ENCODE measurements around the gene LRRN2.
"Not testable (repeated sequence)": the region's sequence is repeated elsewhere in the genome, so short reads cannot be mapped to it uniquely, and the experiment has no call there.

The LRRN2 gene

DNA sequence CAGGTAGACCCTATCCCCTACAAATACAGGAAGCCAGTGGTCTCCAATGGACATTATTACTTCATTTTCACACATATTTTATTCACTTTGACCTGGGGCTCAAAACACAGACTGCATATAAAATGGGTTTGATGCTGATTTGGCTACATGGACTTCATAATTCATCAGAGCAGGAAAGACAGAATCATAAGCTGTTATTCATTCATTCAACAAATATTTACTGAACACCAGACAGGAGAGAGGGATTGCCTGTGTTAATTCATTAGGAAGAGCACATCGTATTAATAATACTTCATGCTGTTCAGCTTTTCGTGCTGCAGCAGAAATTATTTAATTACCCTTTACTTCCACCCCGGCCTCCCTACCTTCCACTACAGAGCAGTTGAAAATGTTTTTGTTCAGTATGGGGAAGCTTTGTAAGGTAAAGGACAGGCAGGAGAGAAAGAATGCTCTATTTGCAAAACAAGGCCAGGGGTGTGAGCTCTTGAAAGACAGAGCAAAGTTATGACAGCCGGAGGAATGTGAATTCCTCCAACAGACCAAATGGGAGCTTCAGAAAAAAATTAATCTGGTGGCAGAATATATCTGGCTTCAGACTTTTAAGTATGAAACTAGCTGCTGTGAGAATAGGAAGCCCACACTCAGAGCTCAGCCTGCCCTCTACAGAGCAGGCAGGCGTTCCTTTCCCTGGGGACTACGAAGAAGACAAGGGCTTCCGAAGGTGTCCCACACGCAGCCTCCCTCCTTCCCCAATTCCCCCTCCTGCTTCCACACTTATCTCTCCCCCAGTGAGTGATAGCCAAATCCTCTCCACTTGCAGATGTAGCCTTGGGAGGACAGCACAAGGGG, 111.3 kb downstream of the LRRN2 start:
- no peak for DNase-seq (ENCODE audit: low read depth)

- DNase-seq (ENCODE audit: low read depth): no peak
Measured at GRCh38 chr1:204572923-204573922, 112.3 kb downstream of the LRRN2 start.

DNA sequence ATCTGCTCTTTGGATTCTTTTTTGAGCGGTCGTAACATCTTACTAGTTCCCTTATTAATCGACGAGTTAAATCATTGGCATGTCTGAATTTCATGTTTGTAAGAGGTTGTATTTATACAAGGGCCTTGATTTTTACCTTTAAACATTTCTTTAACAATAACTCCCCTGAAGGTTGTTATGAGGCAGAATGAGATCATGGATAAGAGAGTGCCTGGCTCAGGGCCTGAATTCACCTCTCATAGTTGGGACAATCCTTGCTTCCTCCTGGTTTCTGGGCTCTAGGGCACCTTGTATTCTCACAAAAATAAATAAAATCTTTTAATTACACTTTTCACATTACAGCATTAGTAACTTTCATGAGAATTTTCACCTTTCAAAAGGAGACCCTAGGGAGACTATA, 113.9 kb downstream of the LRRN2 start:
- no peak for DNase-seq (ENCODE audit: low read depth)

GRCh38 chr1:204571128-204571527, 114.4 kb downstream of the LRRN2 start:
- no peak for DNase-seq (ENCODE audit: low read depth)

- not testable (repeated sequence) for DNase-seq (ENCODE audit: low read depth)
Measured at GRCh38 chr1:204570021-204570420, 115.5 kb downstream of the LRRN2 start.

GRCh38 chr1:204569478-204569877, 116.1 kb downstream of the LRRN2 start:
- DNase-seq (ENCODE audit: low read depth): no peak

- DNase-seq (ENCODE audit: low read depth): no peak
Measured at GRCh38 chr1:204568576-204569315, 116.8 kb downstream of the LRRN2 start.

All from stimulated activated CD8-positive, alpha-beta memory T cell treated with anti-CD3 and anti-CD28 coated beads, Interleukin-4, amount 100 ng/mL, for 24 hours (primary cell).